Measurements from ENCODE around the gene CD59. TPM values are rescaled to one million over a fixed set of nuclear protein-coding genes. Genes with fewer than 3 reads are reported as not detected.

The CD59 gene
- total and polyA plus RNA-seq, 10 of the 15 experiments (the other 5 are each of a cell fraction or from before 2014, with no cell fraction given): 55.5 to 256 (median 181) TPM

DNA sequence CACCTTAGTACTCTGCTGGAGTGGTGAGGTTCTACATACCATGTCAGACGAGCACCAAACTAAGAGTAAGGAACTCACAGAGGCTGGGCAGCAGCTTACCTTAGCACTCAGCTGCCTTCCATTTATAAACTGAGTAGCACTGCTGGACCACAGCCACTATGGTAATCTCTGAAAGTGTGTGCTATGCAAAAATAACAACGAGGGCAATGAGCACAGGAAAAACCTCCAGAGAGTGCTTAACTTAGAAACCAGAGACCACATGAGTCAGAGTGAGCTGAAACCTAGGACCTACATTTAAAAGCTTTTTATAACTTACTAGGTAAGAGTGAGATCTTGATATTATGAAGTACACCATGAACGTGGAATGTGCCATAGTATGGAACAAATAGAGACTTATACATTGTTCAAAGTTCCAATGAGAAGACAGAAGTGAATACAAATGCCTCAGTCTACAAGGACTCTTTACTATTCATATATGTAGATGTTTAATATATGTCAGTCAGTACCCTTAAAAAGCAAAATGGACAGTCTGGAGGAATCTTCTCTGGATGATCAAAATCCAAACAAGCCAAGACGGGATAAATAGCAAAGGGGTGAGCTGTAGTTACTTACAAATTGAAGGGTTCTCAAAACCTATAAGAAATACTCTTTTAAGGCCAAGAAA lies 17.2 kb upstream of the CD59 start (continued):
- TF ChIP-seq BACH1 (IDR thresholded peaks at IDR 0.05; ENCODE audit: borderline replicate concordance) (no peak), JUND (IDR thresholded peaks at IDR 0.05; ENCODE audit: low read depth, low read length) (no peak), TCF3 (IDR thresholded peaks at IDR 0.05; ENCODE audit: borderline replicate concordance, insufficient read depth, low read depth, low read length) (no peak), GABPA (IDR thresholded peaks at IDR 0.05; ENCODE audit: low read depth) (0 out of 2 replicates have a peak, but pooled peaks have one; percentile 13), BMI1 (IDR thresholded peaks at IDR 0.05; ENCODE audit: borderline replicate concordance) (no peak), EGR1 (IDR thresholded peaks at IDR 0.05; ENCODE audit: borderline replicate concordance in 1 of 2, low read depth in 2 of 2, low read length in 2 of 2) (no peak), NR2C1 (IDR thresholded peaks at IDR 0.05) (no peak), CBX3 (IDR thresholded peaks at IDR 0.05; ENCODE audit: borderline replicate concordance, low read depth) (no peak), CREB1 (IDR thresholded peaks at IDR 0.05; ENCODE audit: low read depth) (0 out of 2 replicates have a peak, but pooled peaks have one; percentile 37), EED (IDR thresholded peaks at IDR 0.05; ENCODE audit: low read depth) (peak; percentile 70; the same call in 1 of the 2 replicates), WRNIP1 (IDR thresholded peaks at IDR 0.05; ENCODE audit: borderline replicate concordance, low read depth, low read length) (no peak), ZNF207 (IDR thresholded peaks at IDR 0.05; ENCODE audit: borderline replicate concordance) (no peak), POU2F2 (IDR thresholded peaks at IDR 0.05; ENCODE audit: borderline replicate concordance, low read depth, low read length) (peak; percentile 69; the same call in 1 of the 3 replicates), MTA3 (IDR thresholded peaks at IDR 0.05; ENCODE audit: borderline replicate concordance, low read length) (peak; percentile 85), ZZZ3 (IDR thresholded peaks at IDR 0.05; ENCODE audit: control insufficient read depth, insufficient read length, low read depth) (no peak), CREM (IDR thresholded peaks at IDR 0.05; ENCODE audit: low read depth) (peak; percentile 31; the same call in 1 of the 2 replicates), PML (IDR thresholded peaks at IDR 0.05; ENCODE audit: low read length) (peak; percentile 31; the same call in 1 of the 2 replicates), STAT3 (IDR thresholded peaks at IDR 0.05; ENCODE audit: low read depth, low read length) (no peak), EP300 (IDR thresholded peaks at IDR 0.05; ENCODE audit: borderline replicate concordance in 1 of 2, control insufficient read depth in 1 of 2, low read depth in 2 of 2, low read length in 2 of 2) (no peak), FOXM1 (IDR thresholded peaks at IDR 0.05; ENCODE audit: low read depth, low read length) (peak; percentile 74; the same call in 1 of the 2 replicates)
- TF ChIP-seq, protein P1, sequence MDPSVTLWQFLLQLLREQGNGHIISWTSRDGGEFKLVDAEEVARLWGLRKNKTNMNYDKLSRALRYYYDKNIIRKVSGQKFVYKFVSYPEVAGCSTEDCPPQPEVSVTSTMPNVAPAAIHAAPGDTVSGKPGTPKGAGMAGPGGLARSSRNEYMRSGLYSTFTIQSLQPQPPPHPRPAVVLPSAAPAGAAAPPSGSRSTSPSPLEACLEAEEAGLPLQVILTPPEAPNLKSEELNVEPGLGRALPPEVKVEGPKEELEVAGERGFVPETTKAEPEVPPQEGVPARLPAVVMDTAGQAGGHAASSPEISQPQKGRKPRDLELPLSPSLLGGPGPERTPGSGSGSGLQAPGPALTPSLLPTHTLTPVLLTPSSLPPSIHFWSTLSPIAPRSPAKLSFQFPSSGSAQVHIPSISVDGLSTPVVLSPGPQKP (IDR thresholded peaks at IDR 0.05; ENCODE audit: low read depth, low read length): no peak
